Hepatocyte (in vitro differentiated cells): ENCODE results near the gene NVL. TPM values are rescaled to one million over a fixed set of nuclear protein-coding genes. Genes with fewer than 3 reads are reported as not detected.

Source experiments
- DNase-seq: peaks from one replicate; pipeline ENCODE4 v3.0.0-alpha.2; 2016; ENCODE audit warnings: low spot score
- H2AFZ ChIP-seq: fragments of 200-600 bp; sonication (generic); 2 replicates; pipeline ENCODE4 v1.6.0; 2016; ENCODE audit warnings: antibody characterized with exemption, mild to moderate bottlenecking
- H3K27ac ChIP-seq: fragments of 200-600 bp; sonication (generic); 2 replicates; pipeline ENCODE4 v1.5.1; 2016; ENCODE audit warnings: mild to moderate bottlenecking
- H3K27me3 ChIP-seq: fragments of 200-600 bp; sonication (generic); 2 replicates; pipeline ENCODE4 v1.6.1; 2016
- H3K36me3 ChIP-seq: fragments of 200-600 bp; sonication (generic); replicated peaks from 2 replicates; pipeline ENCODE4 v1.5.1; 2016; ENCODE audit warnings: low read depth; ENCODE audit not compliant: insufficient read depth
- H3K4me1 ChIP-seq: fragments of 200-600 bp; sonication (generic); 2 replicates; pipeline ENCODE4 v1.5.1; 2016; ENCODE audit warnings: mild to moderate bottlenecking, moderate library complexity; ENCODE audit not compliant: insufficient read depth
- H3K4me2 ChIP-seq: fragments of 200-600 bp; sonication (generic); 2 replicates; pipeline ENCODE4 v1.6.0; 2016
- H3K4me3 ChIP-seq: fragments of 200-600 bp; sonication (generic); 2 replicates; pipeline ENCODE4 v1.5.1; 2016; ENCODE audit warnings: mild to moderate bottlenecking
- H3K79me2 ChIP-seq: fragments of 200-600 bp; sonication (generic); 2 replicates; pipeline ENCODE4 v1.6.0; 2017; ENCODE audit warnings: mild to moderate bottlenecking
- H3K9me2 ChIP-seq: fragments of 200-600 bp; sonication (generic); replicated peaks from 2 replicates; pipeline ENCODE4 v1.6.0; 2017; ENCODE audit warnings: mild to moderate bottlenecking; ENCODE audit not compliant: insufficient read depth
- H3K9me3 ChIP-seq: fragments of 200-600 bp; sonication (generic); 2 replicates; pipeline ENCODE4 v1.5.1; 2016; ENCODE audit warnings: low read depth, mild to moderate bottlenecking
- H4K20me1 ChIP-seq: fragments of 200-600 bp; sonication (generic); 2 replicates; pipeline ENCODE4 v1.6.0; 2016; ENCODE audit warnings: mild to moderate bottlenecking; ENCODE audit not compliant: insufficient read depth, poor library complexity, severe bottlenecking
- CTCF ChIP-seq: fragments of 200-600 bp; sonication (generic); IDR thresholded peaks from 2 replicates; pipeline ENCODE4 v1.5.1; 2016; ENCODE audit warnings: antibody characterized with exemption, mild to moderate bottlenecking; ENCODE audit not compliant: poor library complexity
- EZH2 ChIP-seq: fragments of 200-600 bp; sonication (generic); IDR thresholded peaks from 2 replicates; pipeline ENCODE4 v1.6.1; 2016; ENCODE audit warnings: antibody characterized with exemption, mild to moderate bottlenecking, borderline replicate concordance
- EZH2phosphoT487 ChIP-seq: fragments of 200-600 bp; sonication (generic); IDR thresholded peaks from one replicate; pipeline ENCODE4 v1.6.1; 2018; ENCODE audit warnings: antibody characterized with exemption, mild to moderate bottlenecking, low read depth, moderate library complexity; ENCODE audit not compliant: unreplicated experiment, severe bottlenecking
- WGBS: methylation state at CpG from one replicate; pipeline ENCODE4 v1.1.6; 2016; ENCODE audit warnings: low lambda C conversion rate; ENCODE audit errors: missing lambda C conversion rate; 5-methylcytosine and 5-hydroxymethylcytosine counted together
- polyA plus RNA-seq: library from polyadenylated mRNA; unstranded; fragments of >200 nt; fragmentation: Nextera tagmentation; extraction: Ambion mirVana; gene quantifications from 2 replicates; pipeline ENCODE4 v1.2.1, GENCODE V29; 2016
- total RNA-seq: library from RNA; depleted of rRNA; stranded (reverse); fragments of >200 nt; gene quantifications from 2 replicates; pipeline ENCODE4 v1.2.3, GENCODE V29; 2014

The NVL gene
- total and polyA plus RNA-seq, 2 experiments from 2014 or later, result 15.9 to 34.7 TPM

GRCh38 chr1:224308064-224308463, 21.9 kb downstream of the NVL start:
- Histone ChIP-seq H3K4me2 (no peak overlapping the region), H3K27ac (no peak overlapping the region), H2AFZ (no peak overlapping the region), H3K27me3 (no peaks in the 10 kb centered on the region), H3K4me3 (no peak overlapping the region), H3K9me2 (no peaks in the 10 kb centered on the region), H3K36me3 (no peaks in the 10 kb centered on the region), H3K9me3 (no peaks in the 10 kb centered on the region), H3K79me2 (no peaks in the 10 kb centered on the region), H3K4me1 (no peaks in the 10 kb centered on the region), H4K20me1 (no peaks in the 10 kb centered on the region)
- TF ChIP-seq EZH2 (no peak), EZH2phosphoT487 (no peak), CTCF (no peak)
- no peak for DNase-seq
- 97% methylated on average over 3 of the region's 3 CpGs for WGBS

GRCh38 chr1:224304767-224305166, 25.2 kb downstream of the NVL start:
- Histone ChIP-seq H3K4me1 (no peaks in the 10 kb centered on the region), H2AFZ (no peak overlapping the region), H3K9me2 (no peaks in the 10 kb centered on the region), H3K27me3 (no peaks in the 10 kb centered on the region), H3K36me3 (no peaks in the 10 kb centered on the region), H3K4me2 (no peak overlapping the region), H3K79me2 (no peaks in the 10 kb centered on the region), H3K9me3 (no peaks in the 10 kb centered on the region), H3K27ac (no peak overlapping the region), H4K20me1 (no peaks in the 10 kb centered on the region), H3K4me3 (no peak overlapping the region)
- no peak for TF ChIP-seq EZH2phosphoT487
- no peak for TF ChIP-seq EZH2
- TF ChIP-seq CTCF, result no peak
- 93% methylated on average over 2 of the region's 2 CpGs for WGBS
- no peak for DNase-seq

- WGBS, result 89% methylated on average over 7 of the region's 7 CpGs
- Histone ChIP-seq H3K9me3 (no peaks in the 10 kb centered on the region), H3K36me3 (no peaks in the 10 kb centered on the region)
These were observed 27.0 kb downstream of the NVL start for GRCh38 chr1:224302947-224303346.

GRCh38 chr1:224301391-224301790, 28.6 kb downstream of the NVL start:
- Histone ChIP-seq H3K4me3 (no peak overlapping the region), H3K4me1 (no peaks in the 10 kb centered on the region), H3K79me2 (no peaks in the 10 kb centered on the region), H3K27ac (no peak overlapping the region), H3K9me2 (no peaks in the 10 kb centered on the region), H3K27me3 (no peaks in the 10 kb centered on the region), H2AFZ (no peak overlapping the region), H3K4me2 (no peak overlapping the region), H4K20me1 (no peaks in the 10 kb centered on the region), H3K36me3 (no peaks in the 10 kb centered on the region), H3K9me3 (no peaks in the 10 kb centered on the region)
- no peak for TF ChIP-seq EZH2phosphoT487
- TF ChIP-seq EZH2, result no peak
- DNase-seq, result no peak
- WGBS, result 100% methylated on average over 1 of the region's 1 CpG

More at GRCh38 chr1:224302947-224303346, 27.0 kb downstream of the NVL start:
- DNase-seq, result no peak
- H2AFZ ChIP-seq, result no peak overlapping the region
- TF ChIP-seq EZH2, result no peak
- no peak overlapping the region for H3K4me2 ChIP-seq
- no peaks in the 10 kb centered on the region for H4K20me1 ChIP-seq
- no peak overlapping the region for H3K27ac ChIP-seq
- H3K9me2 ChIP-seq, result no peaks in the 10 kb centered on the region
- no peak overlapping the region for H3K4me3 ChIP-seq
- H3K27me3 ChIP-seq, result no peaks in the 10 kb centered on the region
- H3K4me1 ChIP-seq, result no peaks in the 10 kb centered on the region
- no peaks in the 10 kb centered on the region for H3K79me2 ChIP-seq
